ENCODE measurements around the gene SF1.

The SF1 gene

DNA sequence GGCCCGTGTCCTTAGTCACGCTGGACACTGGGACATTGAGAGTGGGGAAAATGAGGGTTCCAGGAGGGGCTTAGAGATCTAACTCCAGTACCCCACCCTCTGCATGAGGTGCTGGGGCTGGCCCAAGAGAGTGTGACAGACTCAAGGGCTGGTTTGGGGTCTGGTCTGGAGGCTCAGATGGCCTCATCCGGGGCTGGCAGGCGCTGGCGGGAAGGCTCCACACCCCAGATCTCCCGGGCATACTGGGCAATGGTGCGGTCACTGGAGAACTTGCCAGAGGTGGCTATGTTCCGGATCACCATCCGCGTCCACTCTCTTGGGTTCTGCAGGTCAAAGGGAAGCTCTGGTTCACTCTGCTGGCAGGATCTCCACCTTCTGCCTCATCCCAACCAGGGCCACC lies 31.9 kb downstream of the SF1 start:
- DNase-seq (ENCODE audit: low read depth in 2 of 2, low spot score in 1 of 2) = no peak

DNA sequence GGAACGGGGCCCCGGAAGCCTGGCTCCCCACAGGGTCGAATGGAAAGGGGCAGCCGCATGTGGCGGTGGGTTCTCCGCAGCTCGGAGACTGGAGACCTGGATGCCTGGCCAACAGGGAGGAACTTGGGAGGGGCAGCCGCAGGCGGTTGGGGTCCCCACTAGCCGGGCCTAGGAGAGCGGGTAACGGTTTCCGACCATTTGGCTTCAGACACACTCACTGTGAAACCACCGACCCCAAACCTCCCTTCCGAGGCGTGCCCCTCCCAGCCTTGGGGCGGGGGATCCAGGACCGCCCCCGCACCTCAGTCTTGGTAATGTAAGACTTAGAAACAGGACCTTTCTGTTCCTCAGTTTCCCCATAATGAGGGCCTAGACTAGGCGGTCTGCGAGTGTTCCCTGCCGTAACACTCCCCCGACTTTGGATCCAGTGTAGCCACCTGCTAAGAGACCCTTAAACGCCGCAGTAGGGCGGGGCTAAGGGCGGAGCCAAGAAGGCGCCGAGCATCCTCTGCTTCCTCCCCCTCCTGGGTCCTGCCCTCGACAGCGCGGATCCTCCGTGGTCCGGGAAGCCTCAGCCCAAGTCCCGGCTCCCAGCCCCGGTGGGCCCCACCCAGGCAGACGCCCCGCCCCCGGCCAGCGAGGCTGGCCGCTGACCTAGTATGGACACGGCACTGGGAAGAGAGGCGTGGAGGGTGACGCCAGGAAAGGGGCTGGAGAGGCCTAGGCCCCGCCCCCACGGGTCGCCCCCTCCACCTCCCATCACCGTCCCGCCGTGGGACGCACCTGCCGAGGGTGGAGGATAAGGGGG lies 32.6 kb downstream of the SF1 start:
- DNase-seq (ENCODE audit: low read depth in 2 of 2, low spot score in 1 of 2) = peak; percentile 44 to 64

DNA sequence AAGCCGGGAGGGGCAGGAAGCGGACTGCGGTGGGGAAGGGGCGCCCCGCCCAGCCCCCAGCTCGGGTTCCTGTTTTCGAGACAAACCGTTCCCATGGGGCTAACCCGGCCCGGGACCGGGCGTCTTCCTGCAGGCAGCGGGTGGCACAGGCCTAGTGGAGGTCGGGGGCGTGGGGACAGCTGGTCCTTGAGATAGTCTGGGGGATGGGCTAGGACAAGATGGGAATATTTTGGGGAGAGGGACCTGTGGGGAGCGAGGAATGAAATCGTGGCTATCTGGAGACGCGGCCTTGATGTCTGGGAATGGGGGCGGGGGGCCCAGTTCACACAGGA lies 33.2 kb downstream of the SF1 start:
- peak; percentile 26 to 54 for DNase-seq (ENCODE audit: low read depth in 2 of 2, low spot score in 1 of 2)

DNA sequence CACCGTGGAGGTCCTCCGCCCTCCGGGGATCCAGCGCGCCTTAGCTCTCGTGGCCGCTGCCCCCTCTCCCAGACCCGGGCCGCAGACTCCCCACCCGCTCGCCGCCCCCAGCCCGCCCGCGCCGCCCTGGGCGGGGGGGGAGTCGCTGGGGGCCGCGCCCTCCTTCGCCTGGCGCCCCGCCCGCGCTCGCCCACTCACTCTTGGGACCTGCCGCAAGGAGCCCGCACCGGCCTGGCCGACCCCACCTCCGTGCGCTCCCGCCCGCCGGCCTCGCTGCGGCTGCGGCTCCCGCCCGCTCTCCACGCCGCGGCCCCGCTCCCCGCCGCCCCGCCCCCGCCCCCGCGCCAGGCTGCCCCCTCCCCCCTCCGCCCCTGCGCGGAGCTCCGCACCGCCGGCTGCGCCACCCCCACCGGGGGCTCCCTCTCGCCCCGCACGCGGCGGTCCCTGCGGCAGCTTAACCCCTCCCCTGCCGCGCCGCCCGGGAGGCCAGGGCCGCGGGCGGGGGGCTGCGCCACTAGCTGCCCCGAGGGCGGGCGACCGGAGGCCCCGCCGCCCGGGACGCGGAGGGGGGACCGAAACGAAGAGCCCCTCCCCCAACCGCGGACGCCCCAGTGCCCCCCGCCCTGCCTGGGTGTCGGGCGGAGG lies 33.7 kb downstream of the SF1 start:
- no peak for DNase-seq (ENCODE audit: low read depth in 2 of 2, low spot score in 1 of 2)

GRCh38 chr11:64743591-64744543 lies 34.5 kb downstream of the SF1 start, which contains the start of gene RASGRP2:
TSS of gene RASGRP2 (minus strand) at chr11:64744142. CDS start at chr11:64742866, 1,276 bp downstream.
- DNase-seq (ENCODE audit: low read depth in 2 of 2, low spot score in 1 of 2) = peak; percentile 57

- peak; percentile 40 to 53 for DNase-seq (ENCODE audit: low read depth in 2 of 2, low spot score in 1 of 2)
These were observed 35.3 kb downstream of the SF1 start for GRCh38 chr11:64742889-64743590.

DNA sequence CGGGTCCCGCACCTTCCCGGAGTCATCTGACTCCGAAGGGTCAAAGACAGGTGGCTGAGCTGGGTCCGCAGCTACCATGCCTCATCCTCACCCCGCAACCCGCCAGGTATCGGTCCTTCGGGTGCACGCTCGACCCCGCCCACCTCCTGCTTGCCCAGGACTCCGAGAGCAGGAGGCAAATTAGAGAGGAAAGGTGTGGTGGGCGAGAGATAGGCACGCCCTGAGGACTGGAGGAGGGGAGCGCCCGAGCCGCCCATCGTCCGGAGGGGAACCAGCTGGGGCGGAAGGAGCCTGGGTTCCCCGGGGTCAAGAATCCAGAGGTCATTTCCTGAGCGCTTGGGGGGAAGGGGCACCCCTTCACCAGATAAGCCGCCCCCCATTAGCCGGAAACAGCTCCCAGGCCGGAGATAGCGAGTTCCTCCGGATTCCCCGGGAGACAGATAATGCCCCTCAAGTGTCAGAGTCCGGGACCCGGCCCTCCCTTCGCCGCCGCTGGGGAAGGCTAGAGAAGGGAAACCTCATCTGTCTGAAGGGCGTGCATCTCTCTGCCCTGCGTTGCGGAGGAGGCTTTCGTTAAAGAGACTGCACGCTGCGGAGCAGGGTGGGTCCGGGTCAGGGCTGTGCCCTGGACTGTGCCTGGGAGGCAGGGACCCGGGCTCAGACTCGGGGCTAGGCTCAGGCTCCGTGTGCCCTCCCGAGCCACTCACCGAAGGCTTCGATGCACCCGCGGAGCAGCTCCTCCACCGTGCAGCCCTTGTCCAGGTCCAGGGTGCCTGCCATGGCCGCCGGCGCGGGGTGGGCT lies 36.1 kb downstream of the SF1 start:
- no peak for DNase-seq (ENCODE audit: low read depth in 2 of 2, low spot score in 1 of 2)

DNA sequence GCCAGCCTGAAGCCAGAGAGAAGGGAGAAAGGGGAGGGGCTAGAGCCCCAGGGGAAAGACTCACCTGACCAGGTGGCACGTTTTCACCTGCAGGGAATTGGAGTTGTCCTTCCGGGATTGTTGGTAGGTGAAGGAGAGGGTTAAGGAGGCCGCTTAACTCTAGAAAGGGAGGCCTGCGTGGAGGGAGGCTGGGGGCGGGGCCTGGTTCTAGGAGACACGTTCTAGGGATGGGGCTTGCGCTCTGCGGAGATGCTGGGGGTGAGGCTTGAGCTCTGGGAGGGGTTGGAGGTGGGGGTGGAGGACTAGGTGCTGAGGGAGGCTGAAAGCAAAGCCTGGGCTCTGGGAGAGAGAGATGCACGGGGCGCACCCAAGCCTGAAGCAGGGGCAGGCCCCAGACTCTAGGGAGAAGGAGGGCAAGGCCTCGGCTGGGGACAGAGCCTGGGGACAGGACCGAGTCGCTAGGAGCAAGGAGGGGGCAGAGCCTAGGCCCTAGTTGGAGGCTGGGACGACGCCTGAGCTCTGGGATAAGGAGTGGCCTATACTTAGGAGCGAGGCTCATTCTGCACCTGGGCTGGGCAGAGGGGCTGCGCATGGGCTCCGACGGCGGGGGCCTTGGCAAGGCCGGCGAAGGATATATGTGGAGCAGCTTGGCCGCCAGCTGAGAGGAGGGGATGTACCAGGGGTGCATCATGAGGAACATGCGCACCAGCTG lies 36.8 kb downstream of the SF1 start:
- DNase-seq (ENCODE audit: low read depth in 2 of 2, low spot score in 1 of 2) = no peak

GRCh38 chr11:64739871-64740270 lies 38.5 kb downstream of the SF1 start:
- DNase-seq (ENCODE audit: low read depth in 2 of 2, low spot score in 1 of 2) = no peak

GRCh38 chr11:64736654-64737053 lies 41.7 kb downstream of the SF1 start:
- no peak for DNase-seq (ENCODE audit: low read depth in 2 of 2, low spot score in 1 of 2)

- no peak for DNase-seq (ENCODE audit: low read depth in 2 of 2, low spot score in 1 of 2)
These were observed 42.5 kb downstream of the SF1 start for GRCh38 chr11:64735725-64736259.

DNA sequence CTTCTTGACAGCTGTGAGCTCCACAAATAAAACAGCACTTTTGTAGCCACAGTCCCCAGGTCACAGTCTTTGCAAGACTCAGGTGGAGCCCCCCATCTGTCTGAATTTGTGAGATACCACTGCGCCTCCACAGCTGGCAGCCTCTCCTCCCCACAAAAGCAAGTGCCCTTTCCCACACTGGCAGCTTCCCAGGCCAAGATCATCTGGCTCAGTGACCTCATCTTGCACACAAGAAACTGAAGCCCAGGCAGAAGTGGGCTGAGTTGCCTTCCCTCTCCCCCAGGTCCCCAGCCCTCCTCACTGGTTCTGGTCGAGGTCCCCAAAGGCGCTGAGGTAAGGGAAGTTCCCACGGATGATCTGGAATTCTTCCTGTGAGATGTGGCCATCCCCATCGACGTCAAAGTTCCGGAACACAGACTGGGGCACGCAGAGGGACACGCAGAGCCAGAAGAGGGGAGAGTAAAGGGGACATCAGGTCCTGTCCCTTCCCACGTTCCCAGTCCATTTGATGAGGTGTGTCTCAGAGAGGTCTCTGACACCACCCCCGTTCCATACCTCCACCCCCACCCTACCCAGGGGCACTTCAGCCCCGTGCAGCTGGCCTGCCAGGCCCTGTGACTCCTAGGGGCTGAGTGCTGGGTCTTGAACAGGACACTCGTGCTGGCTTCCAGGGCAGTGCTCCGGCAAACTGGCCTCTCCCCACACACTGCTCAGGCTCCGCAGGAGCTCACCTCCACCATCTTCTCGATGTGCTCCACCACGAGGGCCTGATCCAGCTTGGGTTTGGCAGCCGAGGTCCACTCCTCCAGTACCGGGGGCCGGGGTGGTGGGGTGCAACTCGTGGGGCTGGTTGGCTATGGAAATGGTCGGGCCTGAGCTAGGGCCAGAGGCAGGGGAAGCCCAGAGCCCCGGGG lies 43.3 kb downstream of the SF1 start:
- no peak for DNase-seq (ENCODE audit: low read depth in 2 of 2, low spot score in 1 of 2)

DNA sequence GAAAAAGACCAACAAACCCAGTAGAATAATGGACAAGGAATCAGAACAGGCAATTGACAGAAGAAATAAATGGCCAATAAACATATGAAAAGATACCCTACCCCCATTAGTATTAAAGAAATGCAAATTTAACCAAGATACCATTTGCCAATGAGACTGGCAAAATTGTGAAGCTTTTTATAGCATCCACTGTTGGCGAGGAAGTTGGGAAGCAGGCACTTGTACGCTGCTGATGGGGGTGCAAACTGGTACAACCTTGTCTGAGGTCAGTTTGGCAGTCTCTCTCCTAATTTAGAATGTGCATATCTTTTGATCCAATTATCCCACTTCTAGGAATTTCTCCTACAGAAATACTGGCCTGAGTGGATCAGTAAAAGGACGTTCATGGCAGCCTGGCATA lies 46.7 kb downstream of the SF1 start:
- DNase-seq (ENCODE audit: low read depth in 2 of 2, low spot score in 1 of 2) = no peak

GRCh38 chr11:64729851-64730382 lies 48.4 kb downstream of the SF1 start:
- no peak for DNase-seq (ENCODE audit: low read depth in 2 of 2, low spot score in 1 of 2)

- no peak for DNase-seq (ENCODE audit: low read depth in 2 of 2, low spot score in 1 of 2)
These were observed 49.5 kb downstream of the SF1 start for GRCh38 chr11:64728757-64729365.

DNA sequence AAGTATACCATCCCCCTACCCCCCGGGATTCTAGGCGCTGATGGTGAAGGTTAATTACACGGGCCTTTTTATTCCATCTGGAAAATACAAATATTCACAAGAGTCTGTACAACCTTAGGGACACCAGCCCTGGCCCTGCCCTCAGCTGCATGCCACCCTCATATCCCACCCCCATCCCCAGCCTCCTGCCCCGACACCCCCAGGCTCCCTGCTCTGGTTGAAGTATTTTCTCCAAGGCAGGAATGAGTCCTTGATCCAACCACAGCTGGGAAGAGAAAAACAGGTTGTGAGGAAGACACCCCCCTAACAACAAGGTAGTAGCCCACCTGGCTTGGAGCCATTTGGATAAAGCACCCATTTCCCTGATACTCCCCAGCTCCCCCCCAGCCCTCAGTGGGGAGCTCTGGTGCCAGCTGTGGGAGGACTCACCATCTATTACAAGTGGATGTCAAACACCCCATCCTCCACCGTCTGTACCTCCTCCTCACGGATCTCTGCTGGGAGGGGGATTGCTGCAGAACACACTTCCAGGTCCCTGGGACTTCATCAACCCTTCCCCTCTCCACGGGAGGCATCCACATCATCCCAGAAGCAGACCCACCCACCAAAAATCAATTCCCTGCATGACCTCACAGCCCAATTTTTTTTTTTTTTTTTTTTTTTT lies 51.3 kb downstream of the SF1 start:
- DNase-seq (ENCODE audit: low read depth in 2 of 2, low spot score in 1 of 2) = no peak

- no peak for DNase-seq (ENCODE audit: low read depth in 2 of 2, low spot score in 1 of 2)
These were observed 52.1 kb downstream of the SF1 start for GRCh38 chr11:64726211-64726641.
